Muscle of back (tissue), 11 donors: ENCODE measurements around the gene PPM1G. TPM values are rescaled to one million over a fixed set of nuclear protein-coding genes. Genes with fewer than 3 reads are reported as not detected.
"Not testable (repeated sequence)": the region's sequence is repeated elsewhere in the genome, so short reads cannot be mapped to it uniquely, and the experiment has no call there.

Source experiments
- DNase-seq, 3 donors: peaks; one replicate each; pipeline versions ENCODE4 v3.0.0 to v3.0.0-alpha.2; 2013
- polyA plus RNA-seq, 10 donors: library from polyadenylated mRNA; unstranded; fragments of 120-200 nt; gene quantifications; one replicate each; pipeline ENCODE4 v1.2.1, GENCODE V29; 2013; ENCODE audit not compliant: insufficient read length in 10 of 10

The PPM1G gene
- polyA plus RNA-seq, 10 donors, result 49.3 to 64.6 (median 56.7) TPM

DNA sequence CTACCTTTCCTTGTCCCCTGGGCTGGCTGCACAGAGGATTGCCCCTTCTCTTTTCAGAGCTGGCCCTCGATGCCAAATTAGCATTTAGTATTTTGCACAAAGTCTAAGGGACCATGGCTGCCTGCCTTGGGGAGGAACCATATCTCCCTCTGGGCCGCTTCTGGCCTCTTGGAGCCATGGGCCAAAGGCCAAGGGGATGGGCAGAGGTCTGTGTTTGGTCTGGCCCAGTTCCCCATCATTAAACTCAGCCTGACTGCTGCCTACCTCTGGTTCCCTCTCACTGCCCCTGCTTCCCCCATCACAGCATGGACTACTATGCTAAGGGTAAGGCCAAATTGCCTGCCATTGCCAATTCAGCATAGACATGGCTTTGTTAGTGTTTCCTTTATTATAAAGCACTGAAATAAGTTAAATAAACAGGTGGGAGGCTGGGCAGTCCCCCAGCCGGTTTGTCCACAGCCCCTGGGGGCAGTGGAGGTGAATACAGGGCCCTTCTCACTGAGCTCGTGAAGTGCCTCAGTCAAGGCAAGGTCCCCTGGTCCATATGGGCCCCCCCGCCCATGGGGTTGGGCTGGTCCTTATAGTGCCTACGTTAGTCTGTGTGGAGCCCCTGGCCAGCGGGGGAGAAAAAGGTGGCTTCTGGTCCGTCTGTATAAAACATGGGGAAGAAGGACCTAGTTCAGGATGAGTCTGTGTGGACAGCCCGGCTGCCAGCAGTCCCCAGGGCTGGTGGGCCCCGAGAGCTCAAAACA lies 32.3 kb downstream of the PPM1G start:
- no peak for DNase-seq

DNA sequence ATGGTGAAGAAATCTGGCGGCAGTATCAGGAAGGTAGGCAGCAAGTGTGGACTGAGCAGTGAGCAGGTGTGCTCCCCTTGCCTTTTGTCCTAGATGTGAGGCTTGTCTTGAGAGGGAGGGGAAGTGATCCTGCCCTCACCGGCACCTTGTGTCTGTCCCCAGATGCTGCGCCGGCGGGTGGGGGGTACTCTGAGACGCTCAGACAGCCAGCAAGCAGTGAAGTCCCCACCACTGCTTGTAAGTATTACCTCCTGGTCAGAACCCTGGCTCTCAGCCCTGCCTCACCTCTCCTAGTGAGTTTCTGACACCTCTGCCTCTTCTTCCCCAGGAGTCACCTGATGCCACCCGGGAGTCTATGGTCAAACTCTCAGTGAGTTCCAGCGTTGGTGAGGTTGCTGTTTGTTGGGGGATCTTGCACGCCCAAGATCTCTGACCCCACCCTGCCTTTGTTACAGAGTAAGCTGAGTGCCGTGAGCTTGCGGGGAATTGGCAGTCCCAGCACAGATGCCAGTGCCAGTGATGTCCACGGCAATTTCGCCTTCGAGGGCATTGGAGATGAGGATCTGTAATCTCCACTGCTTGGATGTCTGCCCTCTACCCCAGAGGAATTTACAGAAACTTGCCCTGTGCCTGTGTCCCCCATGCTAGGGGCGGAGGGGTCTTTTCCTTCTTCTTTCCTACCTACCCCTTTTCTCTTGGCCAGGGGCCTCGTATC lies 33.1 kb downstream of the PPM1G start:
- DNase-seq, result no peak

DNA sequence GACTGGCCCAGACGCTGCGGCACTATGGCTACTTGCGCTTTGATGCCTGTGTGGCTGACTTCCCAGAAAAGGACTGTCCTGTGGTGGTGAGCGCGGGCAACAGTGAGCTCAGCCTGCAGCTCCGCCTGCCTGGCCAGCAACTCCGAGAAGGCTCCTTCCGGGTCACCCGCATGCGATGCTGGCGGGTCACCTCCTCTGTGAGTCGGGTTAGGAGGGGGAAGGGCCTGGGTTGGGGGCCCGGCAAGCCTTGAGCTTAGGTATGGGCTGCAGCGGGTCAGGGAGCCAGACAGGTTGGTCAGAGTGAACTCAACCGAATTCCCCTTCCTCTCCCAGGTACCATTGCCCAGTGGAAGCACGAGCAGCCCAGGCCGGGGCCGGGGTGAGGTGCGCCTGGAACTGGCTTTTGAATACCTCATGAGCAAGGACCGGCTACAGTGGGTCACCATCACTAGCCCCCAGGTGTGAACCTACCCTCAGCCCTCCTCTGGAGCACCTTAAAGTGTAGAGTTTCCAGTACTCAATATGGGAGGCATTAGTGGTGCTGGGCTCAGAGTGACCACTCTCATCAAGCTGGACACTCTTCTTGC lies 33.8 kb downstream of the PPM1G start:
- DNase-seq, result no peak

DNA sequence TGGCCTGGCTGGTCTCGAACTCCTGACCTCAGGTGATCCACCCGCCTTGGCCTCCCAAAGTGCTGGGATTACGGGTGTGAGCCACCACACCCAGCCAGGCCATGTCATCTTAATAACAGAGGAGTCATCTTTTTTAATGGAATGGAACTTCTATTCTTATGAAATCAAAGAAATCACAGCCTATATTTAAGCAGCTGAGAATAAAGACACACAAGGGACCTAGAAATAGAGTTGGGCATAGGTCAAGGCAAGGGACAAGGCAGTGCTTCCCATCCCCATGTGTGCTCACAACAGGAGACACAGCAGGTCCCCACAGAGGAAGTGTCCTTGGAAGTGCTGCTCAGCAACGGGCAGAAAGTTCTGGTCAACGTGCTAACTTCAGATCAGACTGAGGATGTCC lies 35.8 kb downstream of the PPM1G start:
- DNase-seq, result no peak

DNA sequence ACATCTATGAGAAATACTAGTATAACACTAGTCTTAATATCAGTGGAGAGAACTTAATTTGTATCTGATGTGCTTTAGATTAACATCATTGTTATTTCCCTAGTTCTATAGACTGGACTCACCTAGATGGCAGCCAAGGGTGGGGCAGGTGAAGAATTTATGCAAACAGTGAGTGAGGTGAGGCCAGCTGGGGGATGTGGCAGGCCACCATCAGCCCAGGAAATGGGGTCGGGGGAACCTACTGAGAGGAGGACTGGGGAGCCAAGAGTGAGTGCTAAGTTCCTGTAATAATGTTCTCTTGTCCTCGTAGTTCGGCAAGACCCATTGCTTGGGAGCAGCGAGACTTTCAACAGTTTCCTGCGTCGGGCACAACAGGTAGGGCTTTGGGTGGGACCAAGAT lies 36.5 kb downstream of the PPM1G start:
- DNase-seq, result no peak

DNA sequence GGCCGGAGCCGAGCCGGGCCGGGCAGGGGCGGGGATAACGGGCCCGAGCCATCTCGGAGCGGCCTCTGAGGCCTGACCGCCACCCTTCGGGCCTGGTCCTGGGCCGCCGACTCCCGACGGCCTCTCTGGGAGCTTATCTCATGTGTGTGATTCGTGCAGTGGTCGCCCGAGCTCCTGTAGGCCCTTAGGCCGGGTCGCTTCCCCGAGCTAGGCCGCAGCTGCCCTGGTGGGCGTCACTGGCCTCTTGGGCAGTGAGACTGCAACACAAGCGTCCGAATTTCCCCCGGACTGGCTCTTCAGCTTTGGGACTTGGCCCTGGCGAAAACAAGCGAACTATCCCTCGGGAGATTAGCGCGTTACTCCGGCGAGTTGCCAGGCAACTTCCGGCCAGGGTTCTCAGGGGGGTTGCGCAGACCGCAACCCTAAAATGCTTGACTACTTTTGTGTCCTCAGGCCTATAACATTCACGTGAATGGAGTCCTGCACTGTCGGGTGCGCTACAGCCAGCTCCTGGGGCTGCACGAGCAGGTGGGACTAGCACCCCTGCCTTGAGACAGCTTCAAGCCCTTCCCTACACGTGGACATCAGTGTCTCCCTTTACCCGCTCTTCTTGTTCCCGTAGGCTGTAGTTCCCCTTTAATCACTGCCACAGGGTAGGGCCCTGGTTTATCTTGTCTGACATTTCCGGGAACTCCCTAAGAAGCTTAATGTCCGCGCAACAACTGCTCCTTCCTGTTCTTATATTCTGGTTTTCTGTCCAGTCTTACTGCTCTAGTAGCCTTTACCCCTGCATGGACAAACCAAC lies 38.4 kb downstream of the PPM1G start:
- DNase-seq, result peak in 1 of 3 donors; percentile 50

DNA sequence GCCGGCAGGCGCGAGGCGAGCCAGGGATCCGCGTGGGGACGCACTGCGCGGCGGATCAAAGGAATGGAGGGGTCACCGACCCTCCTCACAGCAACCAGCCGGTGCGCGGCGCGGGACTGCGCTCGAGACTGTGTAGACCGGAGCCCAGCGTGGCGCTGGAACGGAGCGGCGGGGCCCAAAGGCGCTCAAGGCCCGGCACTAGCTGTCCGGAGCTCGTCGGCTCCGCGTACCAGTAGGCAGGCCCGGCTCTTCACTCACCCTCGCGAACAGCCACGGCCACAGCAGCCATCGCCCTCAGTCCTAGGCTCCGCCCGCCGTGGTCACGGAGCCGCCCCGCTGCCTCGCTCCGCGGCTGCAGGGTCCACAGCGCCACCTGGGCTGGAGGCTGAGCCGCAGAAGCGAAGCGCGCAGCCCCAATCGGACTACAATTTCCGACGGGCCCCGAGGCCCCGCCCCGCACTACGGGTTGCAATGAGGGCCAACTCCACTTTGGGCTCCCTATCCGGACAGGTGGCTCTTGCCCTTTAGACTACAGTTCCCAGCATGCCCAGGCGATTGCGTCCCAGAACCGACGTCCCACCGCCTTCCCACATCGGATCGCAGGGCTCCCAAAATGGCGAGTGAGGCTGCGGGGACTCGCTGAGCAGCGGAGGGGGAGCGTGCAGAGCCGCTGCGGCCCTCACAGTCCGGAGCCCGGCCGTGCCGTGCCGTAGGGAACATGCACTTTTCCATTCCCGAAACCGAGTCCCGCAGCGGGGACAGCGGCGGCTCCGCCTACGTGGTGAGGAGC lies 39.2 kb downstream of the PPM1G start, which contains the start of the genes EIF2B4 and SNX17:
Gene EIF2B4, minus strand, starts transcription at position 313 of the 790 bp plus-strand sequence. Its CDS starts 24 bp downstream, at position 289.
Gene SNX17, plus strand, starts transcription at position 591 of the 790 bp plus-strand sequence. Its CDS starts 128 bp downstream, at position 719.
- DNase-seq, result peak; percentile 99 to 100 (median 100)

DNA sequence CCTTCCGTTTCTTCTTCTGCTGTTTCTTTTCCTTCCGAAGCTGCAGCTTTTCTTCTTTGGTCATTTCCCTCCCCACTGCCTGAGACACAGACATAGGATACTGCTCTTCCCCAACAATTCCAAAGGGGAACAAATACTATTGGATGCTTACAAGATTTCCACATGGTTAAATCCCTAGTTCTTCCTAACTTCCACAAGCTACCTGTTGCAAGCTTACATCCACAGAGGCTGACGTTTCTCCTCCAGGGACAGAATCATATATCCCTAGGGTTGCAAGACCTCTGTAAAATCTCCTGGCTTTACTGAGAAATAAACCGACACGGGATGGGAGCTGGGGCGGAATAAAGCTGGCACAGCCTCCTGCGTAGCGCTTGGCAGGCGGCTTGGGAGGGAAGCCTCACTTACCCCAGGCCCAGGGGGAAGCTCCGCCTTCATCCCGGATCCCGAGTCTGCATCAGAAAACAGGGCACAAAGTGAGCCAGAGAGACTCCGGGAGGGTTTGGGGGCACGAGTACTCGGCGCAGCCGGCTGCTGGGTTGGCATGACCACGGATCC lies 39.8 kb downstream of the PPM1G start:
- DNase-seq, result peak in 1 of 3 donors; percentile 61

DNA sequence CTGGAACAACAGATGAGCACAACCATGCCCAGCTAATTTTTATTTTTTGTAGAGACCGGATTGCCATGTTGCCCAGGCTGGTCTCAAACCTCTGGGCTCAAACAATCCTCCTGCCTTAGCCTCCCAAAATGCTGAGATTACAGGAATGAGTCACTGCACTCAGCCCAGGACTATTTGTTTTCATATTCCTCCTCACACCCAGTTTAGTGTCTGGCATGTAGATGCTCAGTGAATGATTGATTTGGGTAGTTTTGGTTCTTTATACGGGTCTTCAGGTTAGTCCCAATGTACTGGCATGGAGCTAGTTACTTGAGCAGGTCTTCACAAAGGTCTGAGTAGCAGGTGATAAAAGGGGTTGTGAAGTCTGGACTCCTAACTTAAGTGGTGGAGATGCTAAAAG lies 45.5 kb downstream of the PPM1G start:
- no peak for DNase-seq

DNA sequence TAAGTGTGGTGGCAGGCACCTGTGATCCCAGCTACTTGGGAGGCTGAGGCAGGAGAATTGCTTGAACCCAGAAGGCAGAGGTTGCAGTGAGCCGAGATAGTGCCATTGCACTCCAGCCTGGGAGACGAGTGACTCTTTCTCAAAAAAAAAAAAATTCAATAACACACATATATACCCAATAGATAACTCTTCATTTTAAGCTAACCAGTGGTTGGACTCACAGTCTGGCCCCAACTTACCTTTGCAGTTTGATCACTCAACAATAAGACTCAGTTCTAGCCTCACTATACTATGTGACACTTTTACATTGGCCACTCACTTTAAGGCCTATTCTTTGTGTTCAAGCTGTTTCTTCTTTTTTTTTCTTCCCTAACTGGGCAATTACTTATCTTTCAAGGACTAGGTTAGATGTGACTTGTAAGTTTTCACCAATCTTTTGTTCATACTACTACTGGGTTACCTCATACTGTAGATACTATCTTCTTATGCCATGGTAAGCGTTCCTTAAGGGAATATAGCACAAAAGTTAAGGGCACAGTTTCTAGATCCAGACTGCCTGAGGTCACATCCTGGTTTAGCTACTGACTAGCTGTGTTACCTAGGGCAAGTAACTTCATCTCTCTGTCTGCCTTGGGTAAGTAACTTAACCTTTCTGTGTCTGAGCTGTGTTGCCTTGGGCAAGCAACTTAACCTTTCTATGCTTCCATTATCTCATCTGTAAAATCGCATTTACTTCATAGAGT lies 46.5 kb downstream of the PPM1G start:
- no peak for DNase-seq

DNA sequence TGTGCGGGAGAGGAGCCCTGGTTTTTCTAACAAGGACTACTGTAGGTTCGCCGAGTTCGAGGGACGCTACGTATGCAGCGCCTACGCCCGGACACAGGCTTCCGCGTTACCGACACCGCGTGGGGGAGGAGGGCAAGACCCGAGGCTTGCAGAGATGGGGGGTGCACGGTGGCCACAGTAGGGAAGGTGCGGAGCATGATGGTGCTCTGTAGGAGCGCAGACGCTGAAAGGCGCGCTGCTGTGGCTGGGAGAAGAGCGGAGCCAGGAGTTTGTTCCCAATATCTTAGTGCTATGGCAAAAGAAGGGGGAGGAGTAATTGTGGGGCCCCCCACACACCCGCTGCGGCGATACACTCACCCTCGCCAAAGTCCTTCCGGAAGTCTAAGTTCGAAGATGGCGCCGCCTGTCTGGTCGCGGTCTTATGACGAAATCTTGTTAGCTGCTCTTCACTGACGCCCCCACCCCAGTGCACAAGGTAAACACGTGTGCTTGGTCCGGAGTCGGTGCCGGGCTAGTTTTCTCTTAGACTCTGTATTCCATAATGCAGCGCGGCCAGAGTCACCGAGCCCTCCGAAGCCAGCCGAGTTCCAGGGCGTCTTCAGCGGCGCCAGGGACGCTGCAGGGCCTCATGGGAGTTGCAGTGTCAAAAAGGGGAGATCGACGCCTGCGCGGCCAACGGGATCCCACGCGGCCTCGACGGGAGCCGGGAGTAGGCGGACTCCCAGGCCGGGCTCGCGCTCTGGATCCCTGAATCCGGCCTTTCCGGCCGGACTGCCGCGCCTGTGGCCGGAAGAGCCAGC lies 52.8 kb downstream of the PPM1G start, which contains the start of gene GTF3C2:
Gene GTF3C2, minus strand, starts transcription at position 383 of the 800 bp plus-strand sequence. CDS start 13,210 bp downstream, outside the sequence.
- DNase-seq, result peak; percentile 96 to 99 (median 98)

DNA sequence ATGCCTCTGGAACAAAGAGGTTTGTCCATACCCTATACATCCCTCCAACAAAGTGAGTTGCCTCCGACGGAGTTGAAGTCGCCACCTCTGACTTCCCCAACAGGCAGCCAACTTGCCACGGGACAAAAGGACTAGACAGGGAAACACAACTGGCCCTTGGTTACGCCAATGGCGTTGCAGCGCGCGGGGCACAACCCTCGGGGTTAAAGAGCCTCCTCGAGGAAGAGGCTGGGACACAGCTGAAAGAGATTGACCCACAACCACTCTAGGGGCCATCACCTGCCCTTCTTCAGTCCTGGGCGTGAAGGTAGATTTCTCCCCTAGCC lies 53.4 kb downstream of the PPM1G start:
- DNase-seq, result no peak

DNA sequence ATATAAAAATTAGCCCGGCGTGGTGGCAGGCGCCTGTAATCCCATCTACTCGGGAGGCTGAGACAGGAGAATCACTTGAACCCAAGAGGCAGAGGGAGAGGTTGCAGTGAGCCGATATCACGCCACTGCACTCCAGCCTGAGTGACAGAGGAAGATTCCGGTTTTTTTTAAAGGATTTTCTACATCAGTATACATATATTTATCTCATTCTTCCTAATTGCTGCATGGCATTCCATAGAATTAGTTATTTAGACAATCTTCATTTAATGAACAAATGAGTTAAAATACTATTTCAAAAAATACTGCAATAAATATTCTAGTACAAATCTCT lies 54.8 kb downstream of the PPM1G start:
- DNase-seq, result no peak

DNA sequence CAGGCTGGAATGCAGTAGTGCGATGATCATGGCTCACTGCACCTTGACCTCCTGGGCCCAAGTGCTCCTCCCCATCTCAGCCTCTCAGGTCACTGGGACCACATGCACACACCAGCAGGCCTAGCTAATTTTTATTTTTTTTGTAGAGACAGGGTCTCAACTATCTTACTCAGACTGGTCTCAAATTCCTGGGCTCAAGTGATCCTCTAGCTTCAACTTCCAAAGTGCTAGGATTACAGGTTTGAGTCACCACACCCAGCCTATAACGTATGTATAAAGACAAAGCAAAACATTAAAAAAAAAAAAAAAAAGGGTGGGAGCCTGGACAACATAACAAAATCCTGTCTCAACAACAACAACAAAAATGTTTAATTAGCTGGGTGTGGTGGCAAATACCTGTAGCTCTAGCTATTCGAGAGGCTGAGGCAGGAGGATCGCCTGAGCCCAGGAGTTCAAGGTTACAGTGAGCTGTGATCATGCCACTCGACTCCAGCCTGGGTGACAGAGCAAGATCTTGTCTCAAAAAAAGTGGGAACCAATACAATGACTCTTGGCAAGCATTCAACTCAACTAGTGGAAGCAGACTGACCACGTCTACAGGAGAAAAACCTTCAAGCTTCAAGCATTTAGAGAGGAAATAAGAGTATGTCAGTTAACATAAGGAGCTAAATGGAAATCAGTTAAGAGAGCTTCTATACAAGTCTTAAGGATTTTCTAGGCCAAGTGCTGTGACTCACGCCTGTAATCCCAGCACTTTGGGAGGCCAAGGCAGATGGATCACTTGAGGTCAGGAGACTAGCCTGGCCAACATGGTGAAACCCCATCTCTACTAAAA lies 55.4 kb downstream of the PPM1G start:
- no peak for DNase-seq

DNA sequence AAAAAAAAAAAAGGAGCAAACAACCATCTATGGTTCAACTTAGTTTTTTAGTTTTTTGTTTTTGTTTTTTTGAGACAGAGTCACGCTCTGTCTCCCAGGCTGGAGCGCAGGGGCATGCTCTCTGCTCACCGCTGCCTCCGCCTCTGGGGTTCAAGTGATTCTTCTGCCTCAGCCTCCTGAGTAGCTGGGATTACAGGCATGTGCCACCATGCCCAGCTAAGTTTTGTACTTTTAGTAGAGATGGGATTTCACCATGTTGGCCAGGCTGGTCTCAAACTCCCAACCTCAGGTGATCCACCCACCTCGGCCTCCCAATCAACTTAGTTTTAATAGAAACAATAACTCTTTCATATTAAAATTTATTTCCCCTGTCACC lies 56.0 kb downstream of the PPM1G start:
- not testable (repeated sequence) for DNase-seq

DNA sequence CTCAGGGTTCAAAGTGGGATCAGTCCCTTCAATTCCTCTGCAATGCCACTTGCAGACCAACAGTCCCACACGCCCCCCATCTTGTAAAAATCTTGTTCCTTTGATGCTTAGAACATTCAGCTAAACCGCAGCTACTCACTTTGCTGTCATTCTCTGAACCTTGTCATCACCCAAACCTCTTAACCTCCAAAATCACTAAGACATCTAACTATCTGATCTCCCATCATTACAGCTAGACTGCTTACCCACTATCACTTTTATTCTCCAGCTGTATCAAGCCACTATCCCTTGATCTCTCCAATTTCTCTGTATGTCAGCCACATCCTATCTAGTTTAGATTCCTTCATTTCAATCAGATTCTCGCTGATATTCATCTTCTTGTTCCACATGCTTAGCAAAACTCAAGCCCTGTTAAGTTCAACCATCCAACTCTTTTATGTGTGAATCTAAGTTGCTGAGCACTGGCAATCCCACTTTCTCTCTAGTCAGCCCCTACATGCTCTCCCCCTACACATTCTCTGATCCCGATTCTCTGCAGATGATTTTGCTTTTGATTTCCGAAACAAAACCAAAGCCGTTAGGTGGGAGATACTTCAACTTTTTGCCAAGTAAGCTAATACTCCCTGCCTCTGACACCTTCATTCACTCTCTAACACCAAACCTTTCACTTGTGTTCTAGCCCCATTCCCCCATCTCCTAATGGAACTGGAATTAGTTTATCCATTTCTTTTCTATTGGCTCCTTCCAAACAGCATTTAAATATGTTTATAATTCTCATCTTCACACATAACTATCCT lies 57.4 kb downstream of the PPM1G start:
- DNase-seq, result no peak

DNA sequence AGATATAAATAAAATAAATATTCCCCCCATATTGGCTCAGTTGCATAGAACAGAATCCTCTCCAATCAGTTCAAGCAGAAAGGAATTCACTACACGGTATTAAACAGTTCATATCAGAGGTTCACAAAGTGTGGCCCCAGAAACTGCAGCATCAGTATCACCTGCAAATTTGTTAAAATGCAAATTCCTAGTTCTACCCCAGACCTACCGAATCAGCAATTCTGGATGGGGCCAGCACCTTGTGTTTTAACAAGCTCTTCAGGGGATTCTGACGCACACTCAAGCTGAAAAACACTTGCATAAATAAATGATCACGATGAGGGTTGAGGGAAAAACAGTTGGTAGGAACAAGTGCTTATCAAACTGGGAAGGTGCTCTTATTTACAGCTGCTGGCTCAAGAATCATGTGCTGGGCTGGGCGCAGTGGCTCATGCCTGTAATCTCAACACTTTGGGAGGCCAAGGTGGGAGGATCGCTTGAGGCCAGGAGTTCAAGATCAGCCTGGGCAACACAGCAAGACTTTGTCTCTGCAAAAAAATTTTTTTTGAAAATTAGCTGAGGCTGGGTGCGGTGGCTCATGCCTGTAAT lies 59.2 kb downstream of the PPM1G start:
- no peak for DNase-seq
